GM19468 (cell line): ENCODE data around the gene TSPAN4.

Experiments
- ATAC-seq: cut with Tn5 transposase; IDR thresholded peaks from one replicate; pipeline ENCODE4 v1.9.1; 2021; ENCODE audit warnings: mild to moderate bottlenecking, moderate library complexity, moderate number of reproducible peaks; ENCODE audit not compliant: unreplicated experiment; ENCODE audit errors: extremely low read depth

The TSPAN4 gene

DNA sequence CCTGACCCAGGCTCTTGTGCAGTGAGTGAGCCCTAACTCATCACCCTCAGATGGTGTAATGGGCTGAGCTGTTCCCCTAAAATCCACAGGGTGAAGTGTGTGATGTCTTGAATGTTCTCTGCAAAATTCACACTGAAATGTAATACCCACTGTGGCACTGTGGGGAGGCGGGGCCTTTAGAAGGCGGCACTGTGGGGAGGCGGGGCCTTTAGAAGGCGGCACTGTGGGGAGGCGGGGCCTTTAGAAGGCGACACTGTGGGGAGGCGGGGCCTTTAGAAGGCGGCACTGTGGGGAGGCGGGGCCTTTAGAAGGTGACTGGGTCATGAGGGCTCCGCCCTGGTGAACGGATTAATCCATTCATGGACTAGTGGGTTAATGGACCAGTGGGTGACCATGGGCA, 34.9 kb downstream of the TSPAN4 start:
- ATAC-seq, result no peak

DNA sequence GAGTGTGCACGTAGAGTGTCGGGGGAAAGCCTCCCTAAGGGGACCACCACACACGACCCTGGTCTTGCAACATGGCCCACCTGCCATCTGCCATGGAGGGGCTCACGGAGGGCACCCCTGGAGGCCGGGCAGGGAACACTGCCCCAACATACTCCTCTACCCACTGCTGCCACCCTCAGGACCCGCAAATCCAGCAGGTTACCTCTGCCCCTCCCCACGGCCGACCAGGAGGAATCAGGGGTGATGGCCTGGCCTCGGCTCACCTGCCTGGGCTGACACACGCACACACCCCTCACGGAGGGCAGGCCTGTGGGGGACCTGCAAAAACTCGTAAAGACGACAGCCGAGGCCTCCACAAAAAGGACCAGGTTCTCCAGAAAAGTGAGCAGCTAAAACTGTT, 37.8 kb downstream of the TSPAN4 start:
- no peak for ATAC-seq

GRCh38 chr11:882596-882995, 39.9 kb downstream of the TSPAN4 start:
- ATAC-seq, result no peak

DNA sequence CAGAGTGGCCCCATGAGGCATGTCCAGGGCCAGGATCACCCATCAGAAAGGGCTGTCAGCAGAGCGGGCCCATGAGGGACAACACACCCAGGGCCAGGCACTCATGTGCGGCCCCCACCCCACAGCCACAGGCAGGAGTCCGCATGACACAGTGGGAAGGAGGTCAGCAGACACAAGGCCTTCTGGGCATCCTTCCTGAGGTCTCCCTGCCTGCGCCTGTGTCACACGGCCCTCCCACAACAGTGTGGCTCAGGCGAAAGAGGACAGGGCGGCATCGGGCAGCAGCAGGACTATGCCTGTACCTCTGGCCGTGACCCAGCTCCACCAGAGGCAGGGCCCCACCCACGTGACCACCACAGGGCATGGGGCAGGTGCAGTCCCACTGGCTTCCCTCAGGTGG, 40.9 kb downstream of the TSPAN4 start:
- no peak for ATAC-seq

GRCh38 chr11:884578-885070, 42.0 kb downstream of the TSPAN4 start:
- no peak for ATAC-seq

- no peak for ATAC-seq
These were observed 43.9 kb downstream of the TSPAN4 start for GRCh38 chr11:886568-886967.

DNA sequence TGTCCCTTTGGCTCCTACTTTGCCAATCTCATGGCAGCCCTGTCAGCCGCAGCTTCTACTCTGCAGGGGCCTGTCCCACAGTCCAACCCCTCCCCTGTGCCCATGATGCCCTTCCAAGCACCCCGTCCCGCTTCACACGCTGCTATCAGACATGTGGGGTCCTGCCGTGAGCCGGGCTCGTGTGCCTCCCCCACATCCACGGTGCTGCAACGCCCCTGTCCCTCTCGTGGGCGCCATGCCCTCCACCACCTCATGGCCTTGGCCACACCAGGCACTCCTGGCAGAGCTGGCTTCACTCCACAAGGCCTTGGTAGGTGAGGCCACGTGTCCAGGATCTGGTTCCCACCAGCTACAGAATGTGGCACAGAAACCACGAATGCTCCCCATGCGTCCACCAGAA, 44.9 kb downstream of the TSPAN4 start:
- ATAC-seq, result no peak

- ATAC-seq, result no peak
These were observed 45.9 kb downstream of the TSPAN4 start for GRCh38 chr11:888310-889212.

DNA sequence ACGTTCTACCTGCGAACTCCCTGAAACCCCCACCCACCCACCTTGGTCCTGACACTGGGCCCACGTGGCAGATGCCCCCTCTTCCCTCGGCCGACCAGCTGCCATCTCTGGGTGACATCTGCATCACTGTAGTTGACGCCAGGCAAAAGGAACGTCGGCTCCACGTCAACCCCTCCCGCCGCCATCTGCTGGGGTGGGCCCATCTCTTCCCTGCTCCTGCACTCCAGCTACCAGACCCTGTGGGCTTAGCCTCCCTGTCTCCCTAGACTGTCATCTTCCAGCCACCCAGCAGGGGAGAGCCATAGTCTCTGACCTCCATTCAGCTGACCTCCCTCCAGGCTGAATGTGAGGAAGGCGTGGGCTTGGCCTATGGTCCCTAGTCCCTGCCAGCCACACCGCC, 46.6 kb downstream of the TSPAN4 start:
- no peak for ATAC-seq

DNA sequence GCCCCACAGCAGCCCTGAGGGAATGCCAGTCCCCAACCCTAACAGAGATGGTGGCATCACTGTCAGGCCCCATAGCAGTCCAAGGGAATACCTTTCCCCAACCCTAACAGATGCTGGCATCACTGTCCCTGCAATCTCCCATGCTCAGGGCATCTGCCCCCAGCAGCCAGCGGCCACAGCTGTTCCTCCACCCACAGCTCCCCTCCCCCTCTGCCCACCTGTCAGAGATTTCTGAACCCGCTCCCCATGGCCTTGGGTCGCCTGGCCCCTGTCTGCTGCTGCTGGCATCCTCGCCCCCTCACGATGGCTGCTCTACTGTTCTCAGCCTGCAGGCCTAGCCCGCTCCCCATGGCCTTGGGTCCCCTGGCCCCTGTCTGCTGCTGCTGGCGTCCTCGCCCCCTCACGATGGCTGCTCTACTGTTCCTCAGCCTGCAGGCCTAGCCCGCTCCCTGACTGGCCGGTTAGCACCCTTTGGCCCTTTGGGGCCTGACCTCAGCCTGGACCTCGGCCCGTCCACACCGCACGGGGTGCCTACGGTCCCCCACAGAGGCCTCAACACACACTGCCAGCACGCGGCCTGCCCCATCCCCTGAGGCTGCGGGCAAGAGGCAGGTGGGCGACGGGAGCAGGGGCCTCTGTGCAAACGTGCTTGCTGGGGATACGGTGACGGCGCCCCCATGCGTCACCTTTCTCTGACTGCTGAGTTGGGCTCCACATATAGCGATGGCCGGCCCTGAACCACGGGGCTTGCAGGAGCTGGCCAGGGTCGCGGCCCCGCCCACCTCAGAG, 47.2 kb downstream of the TSPAN4 start:
- no peak for ATAC-seq

GRCh38 chr11:890794-891540, 48.3 kb downstream of the TSPAN4 start:
- no peak for ATAC-seq

DNA sequence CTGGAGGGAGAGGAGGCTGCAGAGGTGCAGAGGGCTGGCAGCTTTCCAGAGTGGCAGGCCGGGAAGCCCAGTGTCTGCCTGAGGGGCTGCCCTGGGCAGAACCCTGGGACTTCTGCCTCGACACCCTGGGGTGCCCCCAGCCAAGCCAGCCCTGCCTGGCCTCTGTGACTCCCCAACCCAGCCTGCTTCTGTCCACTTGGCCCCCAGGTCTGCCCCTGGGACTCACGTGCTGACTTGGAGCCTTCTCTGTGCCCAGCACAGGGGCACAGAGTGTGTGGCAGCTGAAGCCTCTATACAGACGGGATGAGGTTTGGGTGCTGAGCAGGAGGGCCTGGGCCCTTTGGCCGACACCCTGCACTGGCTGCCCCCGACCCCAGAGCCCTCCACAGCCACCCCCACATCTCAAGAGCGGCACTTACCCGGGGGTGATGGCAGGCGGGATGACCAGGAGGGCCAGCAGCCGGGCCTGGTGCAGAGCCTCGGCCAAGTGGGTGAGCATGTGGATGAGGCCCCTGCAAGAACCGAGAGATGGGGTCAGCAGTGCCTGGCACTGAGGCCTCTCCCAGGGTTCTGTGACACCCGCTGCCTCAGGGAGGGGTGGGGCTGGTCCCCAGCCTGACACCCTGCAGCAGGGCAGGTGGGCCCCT, 50.5 kb downstream of the TSPAN4 start:
- no peak for ATAC-seq

DNA sequence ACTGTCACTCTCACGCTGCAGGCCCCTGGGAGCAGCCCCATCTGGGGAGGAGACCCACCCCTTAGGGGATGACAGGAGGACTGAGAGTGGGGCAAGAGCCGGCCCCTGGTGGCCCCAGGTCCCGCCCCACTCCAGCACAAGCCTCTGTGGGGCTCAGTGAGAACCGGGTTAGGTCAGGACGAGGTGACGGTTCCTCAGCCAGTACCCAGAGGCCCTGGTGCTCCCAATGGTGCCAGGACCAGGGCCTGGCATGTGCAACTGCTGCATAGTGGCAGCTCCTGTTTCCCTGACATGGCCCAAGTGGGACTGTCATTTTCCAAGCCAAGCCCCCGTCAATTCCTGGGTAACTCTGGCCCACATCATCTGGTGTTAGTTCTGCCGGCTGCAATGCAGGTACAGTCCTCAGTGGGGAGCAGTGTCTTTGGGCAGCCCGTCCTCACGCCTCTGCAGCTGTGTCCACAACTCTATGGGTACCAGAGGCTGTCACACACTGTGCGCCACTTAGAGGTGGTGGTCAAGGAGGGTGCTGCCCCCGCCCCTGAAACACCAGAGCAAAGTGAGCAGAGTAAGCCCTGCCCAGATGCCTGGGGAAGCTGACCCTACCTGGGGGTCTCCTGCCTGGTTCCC, 52.0 kb downstream of the TSPAN4 start:
- no peak for ATAC-seq

DNA sequence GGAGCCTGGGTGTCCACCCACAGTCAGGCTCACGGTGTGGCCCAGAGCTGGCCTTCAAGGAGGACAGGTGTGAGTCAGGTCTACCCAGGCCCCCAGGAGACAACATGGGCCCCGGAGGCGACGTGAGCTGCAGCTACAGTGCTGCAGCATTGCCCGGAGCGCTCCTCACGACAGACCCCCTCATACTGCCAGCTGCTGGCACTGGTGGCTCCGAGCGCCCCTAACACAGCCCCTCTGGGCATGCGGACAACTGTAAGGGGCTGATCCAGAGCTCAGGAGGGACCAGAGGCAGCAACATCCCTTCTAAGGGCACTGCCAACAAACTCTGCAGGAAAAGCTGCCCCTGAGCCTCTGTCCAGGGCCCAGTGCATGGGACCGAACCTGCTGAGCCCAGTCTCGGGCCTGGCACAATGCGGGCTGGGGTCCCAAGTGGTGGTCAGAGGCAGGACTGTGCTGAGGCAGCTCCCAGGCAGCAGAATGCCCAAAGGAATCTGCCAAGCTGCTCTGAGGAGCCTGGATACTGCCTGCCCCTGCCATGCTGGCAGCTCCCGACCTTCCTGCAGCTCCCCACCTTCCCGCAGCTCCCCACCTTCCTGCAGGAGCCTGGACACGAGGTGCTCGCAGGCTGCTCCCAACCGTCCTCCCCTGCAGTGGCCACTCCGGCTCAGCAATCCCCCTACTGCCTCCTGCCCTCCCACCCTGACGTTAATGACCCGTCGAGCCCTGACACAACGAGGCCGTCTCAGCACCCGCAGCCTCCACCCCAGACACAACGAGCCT, 52.9 kb downstream of the TSPAN4 start:
- ATAC-seq, result no peak

GRCh38 chr11:897253-898142, 54.8 kb downstream of the TSPAN4 start:
- no peak for ATAC-seq

- no peak for ATAC-seq
These were observed 55.5 kb downstream of the TSPAN4 start for GRCh38 chr11:898143-898511.

DNA sequence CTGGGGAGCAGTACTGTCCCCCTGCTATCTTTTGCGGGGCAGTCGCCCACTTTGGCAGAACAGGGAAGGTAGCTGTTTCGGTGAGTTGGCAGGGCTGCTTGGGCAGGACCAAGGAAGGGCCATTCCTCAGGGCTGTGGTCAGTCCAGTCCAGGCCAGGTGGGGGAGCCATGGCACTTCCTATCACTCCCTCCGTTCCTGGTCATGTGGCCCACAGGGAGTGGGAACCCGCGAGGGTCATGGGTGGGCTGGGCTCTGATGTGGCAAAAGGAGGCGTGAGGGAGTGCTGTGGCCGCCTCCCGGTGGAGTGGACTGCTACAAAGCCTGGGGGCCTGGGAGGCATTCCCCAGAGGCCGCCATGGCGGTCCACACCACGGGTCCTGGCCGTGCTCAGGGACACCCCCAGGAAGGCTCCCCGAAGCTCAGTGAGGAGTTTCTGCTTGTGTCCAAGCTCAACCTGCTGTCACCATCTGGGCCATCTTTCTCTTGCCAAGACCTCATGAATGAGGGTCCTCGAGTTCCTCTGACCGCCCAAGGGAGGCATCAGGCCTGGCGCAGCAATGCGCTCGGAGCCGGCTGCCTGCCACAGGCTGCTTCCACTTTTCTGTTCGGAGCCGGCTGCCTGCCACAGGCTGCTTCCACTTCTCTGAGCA, 56.0 kb downstream of the TSPAN4 start:
- no peak for ATAC-seq
